ENCODE data around the gene DOK1. TPM values are rescaled to one million over a fixed set of nuclear protein-coding genes. Genes with fewer than 3 reads are reported as not detected.

DOK1 gene
- polyA plus RNA-seq, 3 donors: 48.0 to 53.6 (median 49.3) TPM

DNA sequence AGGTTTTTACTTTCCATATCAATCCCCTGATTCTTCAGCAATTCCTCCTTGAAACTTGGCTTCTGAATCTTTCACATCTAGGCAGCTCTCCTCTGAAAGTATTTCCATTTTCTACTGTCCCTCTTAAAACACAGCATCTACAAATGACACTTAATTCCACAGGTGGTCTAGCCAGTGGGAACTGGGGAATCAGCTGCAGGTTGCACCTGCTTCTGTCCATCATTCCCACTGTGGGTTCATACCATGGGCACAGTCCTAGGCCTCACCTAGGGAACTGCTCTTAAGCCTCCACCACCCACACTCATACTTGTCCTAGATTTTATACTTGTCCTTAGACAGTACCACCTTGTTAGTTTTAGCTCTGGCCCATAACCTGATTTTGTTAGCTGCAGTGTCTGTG is 3.0 kb upstream of the DOK1 start:
- Histone ChIP-seq H3K27ac (ENCODE audit: low read depth in 1 of 2, low read length in 2 of 2) (no peak overlapping the region), H4K20me1 (ENCODE audit: insufficient read depth, low read length) (peaks cover 5% of the 10 kb centered on the region), H3K9me3 (replicated peaks in 1 of 2; ENCODE audit: control insufficient read depth in 1 of 2, insufficient read depth in 1 of 2, low read length in 2 of 2) (no peaks in the 10 kb centered on the region), H2AFZ (ENCODE audit: insufficient read depth, low read depth, low read length, poor library complexity, severe bottlenecking) (no peak overlapping the region), H3K79me2 (ENCODE audit: insufficient read depth, low read length) (peaks cover 56% of the 10 kb centered on the region), H3K4me3 (replicated peaks in 1 of 3; ENCODE audit: low read depth in 2 of 3, low read length in 3 of 3) (no peak overlapping the region), H3K9ac (ENCODE audit: insufficient read depth, low read length, poor library complexity, severe bottlenecking) (no peak overlapping the region), H3K4me1 (ENCODE audit: control insufficient read depth in 1 of 2, insufficient read depth in 2 of 2, low read length in 2 of 2) (peaks cover 33 to 52% of the 10 kb centered on the region in 2 donors), H3K27me3 (ENCODE audit: control insufficient read depth in 2 of 2, insufficient read depth in 2 of 2, low read length in 2 of 2) (no peaks in the 10 kb centered on the region), H3K4me2 (replicated peaks; ENCODE audit: extremely low read depth, low read length, poor library complexity, severe bottlenecking) (no peak overlapping the region), H3K36me3 (replicated peaks in 1 of 2; ENCODE audit: control insufficient read depth in 1 of 2, insufficient read depth in 2 of 2, low read length in 2 of 2) (peaks cover 4 to 5% of the 10 kb centered on the region in 2 donors)
- Mint-ChIP-seq H3K4me3 (no peak overlapping the region), H3K4me1 (peaks cover 46% of the 10 kb centered on the region), H3K27me3 (ENCODE audit: low read depth in 3 of 3) (peaks cover 3 to 7% (median 6%) of the 10 kb centered on the region in 3 donors), H3K36me3 (peaks cover 16 to 25% of the 10 kb centered on the region in 2 donors), H3K27ac (peak overlapping the region in 1 of 7 donors; percentile 4), H3K9me3 (no peaks in the 10 kb centered on the region)
- TF ChIP-seq, protein P1, sequence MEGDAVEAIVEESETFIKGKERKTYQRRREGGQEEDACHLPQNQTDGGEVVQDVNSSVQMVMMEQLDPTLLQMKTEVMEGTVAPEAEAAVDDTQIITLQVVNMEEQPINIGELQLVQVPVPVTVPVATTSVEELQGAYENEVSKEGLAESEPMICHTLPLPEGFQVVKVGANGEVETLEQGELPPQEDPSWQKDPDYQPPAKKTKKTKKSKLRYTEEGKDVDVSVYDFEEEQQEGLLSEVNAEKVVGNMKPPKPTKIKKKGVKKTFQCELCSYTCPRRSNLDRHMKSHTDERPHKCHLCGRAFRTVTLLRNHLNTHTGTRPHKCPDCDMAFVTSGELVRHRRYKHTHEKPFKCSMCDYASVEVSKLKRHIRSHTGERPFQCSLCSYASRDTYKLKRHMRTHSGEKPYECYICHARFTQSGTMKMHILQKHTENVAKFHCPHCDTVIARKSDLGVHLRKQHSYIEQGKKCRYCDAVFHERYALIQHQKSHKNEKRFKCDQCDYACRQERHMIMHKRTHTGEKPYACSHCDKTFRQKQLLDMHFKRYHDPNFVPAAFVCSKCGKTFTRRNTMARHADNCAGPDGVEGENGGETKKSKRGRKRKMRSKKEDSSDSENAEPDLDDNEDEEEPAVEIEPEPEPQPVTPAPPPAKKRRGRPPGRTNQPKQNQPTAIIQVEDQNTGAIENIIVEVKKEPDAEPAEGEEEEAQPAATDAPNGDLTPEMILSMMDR (IDR thresholded peaks at IDR 0.05): no peak
- no peak for DNase-seq
- intact Hi-C loops (cut with micrococcal nuclease): loop anchor here (5.0 kb wide), 1 partner anchor 36 kb away; no protein-coding TSS in a partner anchor

DNA sequence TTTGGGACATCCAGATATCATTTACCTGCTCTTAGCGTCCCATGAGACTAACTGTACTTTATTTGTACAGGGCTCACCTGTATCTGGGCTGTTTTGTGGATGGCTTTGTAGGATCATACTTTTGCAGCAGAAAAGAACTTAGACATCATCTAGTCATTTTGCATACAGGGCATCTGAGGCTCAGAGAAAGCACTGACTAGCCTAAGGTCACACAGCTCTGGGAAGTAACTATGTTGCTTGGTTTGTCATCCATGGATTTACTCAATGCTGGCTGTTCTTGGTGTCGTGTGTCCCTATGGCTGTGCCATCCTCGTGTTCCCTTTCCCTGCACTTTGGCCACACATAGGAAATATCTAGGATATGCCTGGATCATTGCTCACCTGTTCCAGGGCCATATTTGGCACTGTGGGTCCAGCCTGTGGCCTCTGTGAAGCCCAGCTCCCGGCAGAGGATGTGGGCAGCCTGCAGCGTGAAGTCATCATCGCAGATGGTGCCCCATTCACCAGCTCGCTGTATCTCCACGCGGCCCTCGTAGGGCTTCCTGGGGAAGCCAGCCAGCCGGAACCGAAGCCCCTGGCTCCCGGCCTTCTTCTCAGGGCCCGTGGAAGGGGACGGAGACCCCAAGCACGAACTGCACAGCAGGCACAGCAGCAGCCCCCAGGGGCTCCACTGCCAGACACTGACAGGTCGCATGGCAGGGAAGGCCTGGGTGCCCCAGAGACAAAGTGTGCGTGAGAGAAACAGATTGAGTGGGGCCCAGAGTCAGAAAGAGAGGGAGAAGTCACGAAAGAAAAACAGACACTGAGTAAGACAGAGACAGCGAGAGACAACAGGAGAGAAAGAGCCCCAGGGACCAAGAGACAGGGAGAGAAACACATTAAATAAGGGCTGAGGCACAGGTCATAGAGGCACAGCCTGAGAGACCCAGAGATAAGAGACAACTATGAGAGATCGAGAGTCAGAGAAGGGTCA is 2.3 kb upstream of the DOK1 start:
- H3K27ac ChIP-seq (ENCODE audit: low read depth in 1 of 2, low read length in 2 of 2): no peak overlapping the region
- peaks cover 12% of the 10 kb centered on the region for H4K20me1 ChIP-seq (ENCODE audit: insufficient read depth, low read length)
- Mint-ChIP-seq H3K36me3 (peaks cover 23 to 32% of the 10 kb centered on the region in 2 donors), H3K27ac (peak overlapping the region in 1 of 7 donors; percentile 8), H3K4me3 (peak overlapping the region in 1 of 2 donors; percentile 32), H3K9me3 (no peaks in the 10 kb centered on the region), H3K4me1 (peaks cover 53% of the 10 kb centered on the region), H3K27me3 (ENCODE audit: low read depth in 3 of 3) (peaks cover 3 to 7% (median 6%) of the 10 kb centered on the region in 3 donors)
- peaks cover 10 to 12% of the 10 kb centered on the region in 2 donors for H3K36me3 ChIP-seq (replicated peaks in 1 of 2; ENCODE audit: control insufficient read depth in 1 of 2, insufficient read depth in 2 of 2, low read length in 2 of 2)
- H3K79me2 ChIP-seq (ENCODE audit: insufficient read depth, low read length): peaks cover 63% of the 10 kb centered on the region
- TF ChIP-seq, protein P1 (IDR thresholded peaks at IDR 0.05): no peak
- no peak for DNase-seq
- no peaks in the 10 kb centered on the region for H3K27me3 ChIP-seq (ENCODE audit: control insufficient read depth in 2 of 2, insufficient read depth in 2 of 2, low read length in 2 of 2)
- 65% methylated on average over 20 of the region's 21 CpGs for WGBS (ENCODE audit: insufficient coverage)
- H3K4me3 ChIP-seq (replicated peaks in 1 of 3; ENCODE audit: low read depth in 2 of 3, low read length in 3 of 3): no peak overlapping the region
- peaks cover 38 to 59% of the 10 kb centered on the region in 2 donors for H3K4me1 ChIP-seq (ENCODE audit: control insufficient read depth in 1 of 2, insufficient read depth in 2 of 2, low read length in 2 of 2)
- H3K4me2 ChIP-seq (replicated peaks; ENCODE audit: extremely low read depth, low read length, poor library complexity, severe bottlenecking): no peak overlapping the region
- intact Hi-C loops (cut with micrococcal nuclease): loop anchor here (5.0 kb wide), 1 partner anchor 35 kb away; no protein-coding TSS in a partner anchor
- H2AFZ ChIP-seq (ENCODE audit: insufficient read depth, low read depth, low read length, poor library complexity, severe bottlenecking): no peak overlapping the region
- no peak overlapping the region for H3K9ac ChIP-seq (ENCODE audit: insufficient read depth, low read length, poor library complexity, severe bottlenecking)
- no peaks in the 10 kb centered on the region for H3K9me3 ChIP-seq (replicated peaks in 1 of 2; ENCODE audit: control insufficient read depth in 1 of 2, insufficient read depth in 1 of 2, low read length in 2 of 2)

Data from CD14-positive monocyte (primary cell).